ENCODE data around the gene IL1RAPL2. TPM values are rescaled to one million over a fixed set of nuclear protein-coding genes. Genes with fewer than 3 reads are reported as not detected.

IL1RAPL2 gene
- total RNA-seq, 1 donor, result not detected

DNA sequence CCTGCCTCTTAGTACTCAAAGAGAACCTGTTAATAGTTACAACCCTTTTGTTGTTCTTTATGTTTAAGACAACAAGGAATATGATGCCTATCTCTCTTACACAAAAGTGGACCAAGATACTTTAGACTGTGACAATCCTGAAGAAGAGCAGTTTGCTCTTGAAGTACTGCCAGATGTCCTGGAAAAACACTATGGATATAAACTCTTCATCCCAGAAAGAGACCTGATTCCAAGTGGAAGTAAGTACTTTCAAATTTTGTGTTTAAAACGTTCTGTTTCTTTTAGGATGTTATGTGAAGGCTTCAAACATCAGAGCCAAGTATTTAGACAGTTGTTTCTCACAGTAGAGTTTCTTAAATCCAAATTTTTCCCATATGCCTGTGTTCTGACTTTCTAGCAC is 1189.1 kb downstream of the IL1RAPL2 start:
- Histone ChIP-seq H3K27me3 (ENCODE audit: insufficient read depth, low read length) (peaks cover 3% of the 10 kb centered on the region), H3K27ac (ENCODE audit: low read depth, low read length) (no peak overlapping the region), H3K79me2 (ENCODE audit: insufficient read depth, low read length) (no peaks in the 10 kb centered on the region), H2AFZ (ENCODE audit: low read length) (no peak overlapping the region), H3K9me3 (ENCODE audit: low read depth, low read length) (no peaks in the 10 kb centered on the region), H3K36me3 (ENCODE audit: insufficient read depth, low read length) (no peaks in the 10 kb centered on the region), H3K4me3 (ENCODE audit: insufficient read depth, low read length) (no peak overlapping the region), H3K4me1 (ENCODE audit: insufficient read depth, low read length) (no peaks in the 10 kb centered on the region), H3K4me2 (ENCODE audit: insufficient read depth, low read length) (no peak overlapping the region), H4K20me1 (ENCODE audit: insufficient read depth, low read length) (no peaks in the 10 kb centered on the region)
- TF ChIP-seq, protein P1, sequence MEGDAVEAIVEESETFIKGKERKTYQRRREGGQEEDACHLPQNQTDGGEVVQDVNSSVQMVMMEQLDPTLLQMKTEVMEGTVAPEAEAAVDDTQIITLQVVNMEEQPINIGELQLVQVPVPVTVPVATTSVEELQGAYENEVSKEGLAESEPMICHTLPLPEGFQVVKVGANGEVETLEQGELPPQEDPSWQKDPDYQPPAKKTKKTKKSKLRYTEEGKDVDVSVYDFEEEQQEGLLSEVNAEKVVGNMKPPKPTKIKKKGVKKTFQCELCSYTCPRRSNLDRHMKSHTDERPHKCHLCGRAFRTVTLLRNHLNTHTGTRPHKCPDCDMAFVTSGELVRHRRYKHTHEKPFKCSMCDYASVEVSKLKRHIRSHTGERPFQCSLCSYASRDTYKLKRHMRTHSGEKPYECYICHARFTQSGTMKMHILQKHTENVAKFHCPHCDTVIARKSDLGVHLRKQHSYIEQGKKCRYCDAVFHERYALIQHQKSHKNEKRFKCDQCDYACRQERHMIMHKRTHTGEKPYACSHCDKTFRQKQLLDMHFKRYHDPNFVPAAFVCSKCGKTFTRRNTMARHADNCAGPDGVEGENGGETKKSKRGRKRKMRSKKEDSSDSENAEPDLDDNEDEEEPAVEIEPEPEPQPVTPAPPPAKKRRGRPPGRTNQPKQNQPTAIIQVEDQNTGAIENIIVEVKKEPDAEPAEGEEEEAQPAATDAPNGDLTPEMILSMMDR (IDR thresholded peaks at IDR 0.05; ENCODE audit: extremely low read depth, low read depth, low read length), result no peak
- no peak for DNase-seq (ENCODE audit: insufficient read length, low spot score, missing footprints)

DNA sequence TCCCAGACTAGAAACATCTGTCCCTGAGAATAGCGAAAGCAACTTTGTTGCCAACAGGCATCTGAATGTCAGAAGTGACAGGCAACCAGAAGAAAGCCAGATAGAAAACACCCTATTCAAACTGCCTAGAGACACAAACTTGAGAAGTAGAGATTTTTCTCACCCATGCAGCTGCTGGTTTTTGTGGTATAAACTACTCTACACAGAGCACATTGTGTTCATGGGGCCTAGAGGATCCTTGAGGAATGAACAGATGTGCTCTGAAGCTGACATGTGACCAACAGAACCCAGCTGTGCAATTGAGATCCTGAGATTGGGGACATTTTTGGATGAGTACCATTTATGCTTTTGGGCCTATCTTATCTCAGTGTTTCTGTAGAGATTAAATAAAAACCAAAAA is 1192.8 kb downstream of the IL1RAPL2 start:
- H3K4me2 ChIP-seq (ENCODE audit: insufficient read depth, low read length), result no peak overlapping the region
- H2AFZ ChIP-seq (ENCODE audit: low read length), result no peak overlapping the region
- no peak for DNase-seq (ENCODE audit: insufficient read length, low spot score, missing footprints)

DNA sequence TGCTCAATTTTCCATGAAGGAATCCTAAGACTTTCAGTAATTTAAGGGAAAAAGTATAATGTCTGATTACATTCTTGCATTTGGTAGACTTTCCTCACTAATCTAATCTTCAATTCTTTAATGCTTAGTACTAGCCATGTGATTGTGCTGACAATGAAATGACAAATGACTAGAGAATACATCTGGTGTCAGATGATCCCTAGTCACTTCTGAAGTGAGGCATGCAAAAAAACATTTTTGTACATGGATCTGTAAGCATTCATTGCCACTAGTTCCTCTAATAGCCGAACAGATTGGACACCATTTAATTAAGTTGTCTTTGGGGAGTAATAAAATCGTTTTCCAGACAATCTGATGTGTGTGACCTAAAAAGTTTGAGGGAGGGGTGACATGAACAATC is 1193.6 kb downstream of the IL1RAPL2 start:
- H3K9me3 ChIP-seq (ENCODE audit: low read depth, low read length), result no peaks in the 10 kb centered on the region
- no peak overlapping the region for H3K4me3 ChIP-seq (ENCODE audit: insufficient read depth, low read length)
- TF ChIP-seq, protein P1 (IDR thresholded peaks at IDR 0.05; ENCODE audit: extremely low read depth, low read depth, low read length), result no peak
- H3K79me2 ChIP-seq (ENCODE audit: insufficient read depth, low read length), result no peaks in the 10 kb centered on the region
- no peak overlapping the region for H2AFZ ChIP-seq (ENCODE audit: low read length)
- no peaks in the 10 kb centered on the region for H4K20me1 ChIP-seq (ENCODE audit: insufficient read depth, low read length)
- H3K27me3 ChIP-seq (ENCODE audit: insufficient read depth, low read length), result peaks cover 3% of the 10 kb centered on the region
- H3K27ac ChIP-seq (ENCODE audit: low read depth, low read length), result no peak overlapping the region
- no peaks in the 10 kb centered on the region for H3K4me1 ChIP-seq (ENCODE audit: insufficient read depth, low read length)
- H3K4me2 ChIP-seq (ENCODE audit: insufficient read depth, low read length), result no peak overlapping the region
- H3K36me3 ChIP-seq (ENCODE audit: insufficient read depth, low read length), result no peaks in the 10 kb centered on the region
- no peak for DNase-seq (ENCODE audit: insufficient read length, low spot score, missing footprints)

More for the DNA sequence above, 1192.8 kb downstream of the IL1RAPL2 start:
- H3K9me3 ChIP-seq (ENCODE audit: low read depth, low read length), result no peaks in the 10 kb centered on the region
- no peaks in the 10 kb centered on the region for H3K4me1 ChIP-seq (ENCODE audit: insufficient read depth, low read length)
- peaks cover 3% of the 10 kb centered on the region for H3K27me3 ChIP-seq (ENCODE audit: insufficient read depth, low read length)
- H3K27ac ChIP-seq (ENCODE audit: low read depth, low read length), result no peak overlapping the region
- no peaks in the 10 kb centered on the region for H3K36me3 ChIP-seq (ENCODE audit: insufficient read depth, low read length)
- H3K4me3 ChIP-seq (ENCODE audit: insufficient read depth, low read length), result no peak overlapping the region
- H4K20me1 ChIP-seq (ENCODE audit: insufficient read depth, low read length), result no peaks in the 10 kb centered on the region
- no peaks in the 10 kb centered on the region for H3K79me2 ChIP-seq (ENCODE audit: insufficient read depth, low read length)
- TF ChIP-seq, protein P1 (IDR thresholded peaks at IDR 0.05; ENCODE audit: extremely low read depth, low read depth, low read length), result no peak

DNA sequence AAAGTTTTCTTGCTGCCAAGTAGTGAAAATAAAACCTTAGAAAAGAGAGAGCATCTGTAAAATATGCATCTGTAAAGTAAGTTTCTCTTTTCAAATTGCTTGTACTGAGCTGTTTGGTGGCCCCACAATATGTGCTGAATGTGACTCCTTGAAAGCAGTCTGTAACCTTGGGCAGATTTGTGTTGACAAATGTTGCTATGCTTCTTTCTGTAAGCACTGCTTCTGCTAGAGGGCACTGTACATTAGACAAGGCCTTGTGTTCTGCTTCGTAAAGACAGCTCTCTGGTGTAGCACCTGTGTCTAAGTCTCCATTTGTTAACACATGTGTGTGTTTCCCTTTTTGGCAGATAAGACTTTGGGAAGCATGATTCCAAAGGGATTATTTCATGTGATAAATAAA is 1199.7 kb downstream of the IL1RAPL2 start:
- DNase-seq (ENCODE audit: insufficient read length, low spot score, missing footprints), result no peak
- TF ChIP-seq, protein P1 (IDR thresholded peaks at IDR 0.05; ENCODE audit: extremely low read depth, low read depth, low read length), result no peak
- Histone ChIP-seq H3K4me2 (ENCODE audit: insufficient read depth, low read length) (no peak overlapping the region), H3K79me2 (ENCODE audit: insufficient read depth, low read length) (no peaks in the 10 kb centered on the region), H4K20me1 (ENCODE audit: insufficient read depth, low read length) (no peaks in the 10 kb centered on the region), H2AFZ (ENCODE audit: low read length) (no peak overlapping the region), H3K4me3 (ENCODE audit: insufficient read depth, low read length) (no peak overlapping the region), H3K27me3 (ENCODE audit: insufficient read depth, low read length) (peaks cover 6% of the 10 kb centered on the region), H3K36me3 (ENCODE audit: insufficient read depth, low read length) (no peaks in the 10 kb centered on the region), H3K9me3 (ENCODE audit: low read depth, low read length) (no peaks in the 10 kb centered on the region), H3K4me1 (ENCODE audit: insufficient read depth, low read length) (no peaks in the 10 kb centered on the region), H3K27ac (ENCODE audit: low read depth, low read length) (no peak overlapping the region)
